ENCODE data around the gene SMIM8.

DNA sequence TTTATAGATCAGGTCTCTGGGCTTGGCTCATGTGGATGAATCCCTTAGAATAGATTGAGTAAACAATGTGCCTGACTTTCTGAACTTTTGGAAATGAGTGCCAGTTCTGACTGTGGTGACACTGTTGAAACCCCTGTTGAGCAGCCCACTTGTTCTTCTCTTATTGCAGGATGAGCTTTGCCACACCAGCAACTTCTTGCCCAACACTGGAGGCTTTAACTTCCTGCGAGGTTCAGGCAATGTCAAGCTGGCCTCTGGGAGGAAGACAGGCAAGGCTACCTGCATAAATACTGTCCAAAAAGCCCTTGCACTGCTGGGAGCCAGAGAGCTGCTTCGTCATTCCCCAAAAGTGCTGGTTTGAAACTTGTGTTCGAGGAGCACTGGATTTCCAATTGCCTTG is 32.8 kb upstream of the SMIM8 start:
- TF ChIP-seq CTCF (IDR thresholded peaks at IDR 0.05; ENCODE audit: insufficient read depth, low read depth, low read length), result no peak
- TF ChIP-seq EZH2 (IDR thresholded peaks at IDR 0.05; ENCODE audit: insufficient read depth, low read length), result no peak
